Gastroesophageal sphincter (tissue), 4 donors: ENCODE measurements around the gene WRNIP1. TPM values are rescaled to one million over a fixed set of nuclear protein-coding genes. Genes with fewer than 3 reads are reported as not detected.

ENCODE experiments used
- ATAC-seq: fragments of 150-250 bp; one replicate; pipeline ENCODE4 v1.9.1; 2016; ENCODE audit warnings: mild to moderate bottlenecking, moderate library complexity
- H3K27ac ChIP-seq, 4 donors: fragments of 200-600 bp; sonication (generic) in 3 of 4; 1 replicate in 3 of 4; 2 replicates in 1 of 4; pipeline ENCODE4 v1.5.1; 2016 to 2019
- H3K27me3 ChIP-seq: fragments of 200-600 bp; sonication (generic); one replicate; pipeline ENCODE4 v1.5.1; 2019
- H3K36me3 ChIP-seq, 2 donors: fragments of 200-600 bp; sonication (generic); one replicate each; pipeline ENCODE4 v1.5.1; 2019; ENCODE audit warnings: control low read depth in 1 of 2
- H3K4me1 ChIP-seq, 3 donors: fragments of 200-600 bp; sonication (generic); 1 replicate in 2 of 3; 2 replicates in 1 of 3; pipeline ENCODE4 v1.5.1; 2016 to 2019; ENCODE audit warnings: control low read depth in 2 of 3
- H3K4me3 ChIP-seq, 2 donors: fragments of 200-600 bp; sonication (generic); one replicate each; pipeline ENCODE4 v1.5.1; 2019; ENCODE audit warnings: mild to moderate bottlenecking in 1 of 2, moderate library complexity in 1 of 2
- H3K9me3 ChIP-seq, 3 donors: fragments of 200-600 bp; sonication (generic); one replicate each; pipeline ENCODE4 v1.5.1; 2017 to 2019; ENCODE audit warnings: control low read depth in 2 of 3
- CTCF ChIP-seq, 4 experiments: fragments of 200-600 bp in 2 of 4; fragments of 450-650 bp in 2 of 4; sonication (generic) in 1 of 4; IDR thresholded peaks; one replicate each; pipeline ENCODE4 v1.5.1; 2017 to 2019; ENCODE audit warnings: antibody characterized with exemption in 4 of 4, mild to moderate bottlenecking in 2 of 4, moderate library complexity in 2 of 4
- EP300 ChIP-seq: sonication (generic); formaldehyde crosslinking; IDR thresholded peaks from one replicate; pipeline ENCODE4 v1.6.1; 2017; ENCODE audit warnings: antibody characterized with exemption, mild to moderate bottlenecking
- POLR2A ChIP-seq, 2 donors: fragments of 450-650 bp; IDR thresholded peaks; one replicate each; pipeline ENCODE4 v1.6.1; 2017; ENCODE audit warnings: antibody characterized with exemption in 2 of 2, mild to moderate bottlenecking in 2 of 2, moderate library complexity in 1 of 2
- POLR2AphosphoS5 ChIP-seq: sonication (generic); formaldehyde crosslinking; IDR thresholded peaks from one replicate; pipeline ENCODE4 v1.6.1; 2017; ENCODE audit warnings: antibody characterized with exemption
- WGBS, 2 donors: methylation state at CpG; one replicate each; pipeline ENCODE4 v1.1.5; 2018; ENCODE audit warnings: low coverage in 1 of 2; 5-methylcytosine and 5-hydroxymethylcytosine counted together
- total RNA-seq, 4 donors: library from RNA; depleted of rRNA; stranded (reverse); fragments of >200 nt; gene quantifications; one replicate each; pipeline ENCODE4 v1.1.0, GENCODE V29; 2016

WRNIP1 gene
- total RNA-seq, 4 donors from 2014 or later = 48.1 to 66.1 (median 57.1) TPM

- Histone ChIP-seq H3K4me3 (no peak overlapping the region), H3K9me3 (no peaks in the 10 kb centered on the region), H3K4me1 (peaks cover 0 to 17% (median 0%) of the 10 kb centered on the region in 3 donors), H3K36me3 (no peaks in the 10 kb centered on the region), H3K27ac (no peak overlapping the region), H3K27me3 (no peaks in the 10 kb centered on the region)
- WGBS, 2 donors = 80 to 91% methylated on average over 1 to 2 of the region's 2 CpGs
- no peak for ATAC-seq
- TF ChIP-seq EP300 (no peak), CTCF (IDR thresholded peaks at IDR 0.05) (no peak), POLR2A (IDR thresholded peaks at IDR 0.05) (no peak), POLR2AphosphoS5 (no peak)
Measured at GRCh38 chr6:2741756-2742155, 23.4 kb upstream of the WRNIP1 start.

GRCh38 chr6:2743280-2744208 is 21.6 kb upstream of the WRNIP1 start:
- Histone ChIP-seq H3K27me3 (no peaks in the 10 kb centered on the region), H3K4me3 (no peak overlapping the region), H3K9me3 (no peaks in the 10 kb centered on the region), H3K4me1 (peaks cover 0 to 12% (median 0%) of the 10 kb centered on the region in 3 donors), H3K36me3 (no peaks in the 10 kb centered on the region), H3K27ac (no peak overlapping the region)
- no peak for TF ChIP-seq EP300
- no peak for TF ChIP-seq CTCF (IDR thresholded peaks at IDR 0.05)
- TF ChIP-seq POLR2AphosphoS5 = no peak
- TF ChIP-seq POLR2A (IDR thresholded peaks at IDR 0.05) = no peak
- no peak for ATAC-seq
- WGBS, 2 donors = 46 to 69% methylated on average over 5 to 15 of the region's 17 CpGs

- no peaks in the 10 kb centered on the region for H3K27me3 ChIP-seq
- no peak overlapping the region for H3K4me3 ChIP-seq
- H3K27ac ChIP-seq = no peak overlapping the region
- H3K4me1 ChIP-seq = peaks cover 0 to 12% (median 0%) of the 10 kb centered on the region in 3 donors
- no peak for ATAC-seq
- WGBS, 2 donors = 54 to 64% methylated on average over 3 to 8 of the region's 9 CpGs
- H3K9me3 ChIP-seq = no peaks in the 10 kb centered on the region
- no peaks in the 10 kb centered on the region for H3K36me3 ChIP-seq
- TF ChIP-seq EP300 (no peak), CTCF (IDR thresholded peaks at IDR 0.05) (peak in 3 of 4 experiments; percentile 7 to 32 (median 27))
Measured at GRCh38 chr6:2744209-2744771, 20.9 kb upstream of the WRNIP1 start.

GRCh38 chr6:2744778-2745177 is 20.4 kb upstream of the WRNIP1 start:
- H3K27me3 ChIP-seq = no peaks in the 10 kb centered on the region
- no peak overlapping the region for H3K4me3 ChIP-seq
- H3K4me1 ChIP-seq = peaks cover 0 to 16% (median 0%) of the 10 kb centered on the region in 3 donors
- 87 to 100% methylated on average over 4 to 8 of the region's 8 CpGs for WGBS, 2 donors
- no peak overlapping the region for H3K27ac ChIP-seq
- no peaks in the 10 kb centered on the region for H3K36me3 ChIP-seq
- no peaks in the 10 kb centered on the region for H3K9me3 ChIP-seq
- TF ChIP-seq POLR2A (IDR thresholded peaks at IDR 0.05) (no peak), CTCF (IDR thresholded peaks at IDR 0.05) (no peak), EP300 (no peak), POLR2AphosphoS5 (no peak)
- no peak for ATAC-seq
